Loucy (cell line): ENCODE data around the gene BTBD7.
"Not testable (repeated sequence)": the region's sequence is repeated elsewhere in the genome, so short reads cannot be mapped to it uniquely, and the experiment has no call there.

Source experiments
- CTCF ChIP-seq: fragments of 200-600 bp; sonication (generic); conservative IDR thresholded peaks from 2 replicates; pipeline ENCODE4 v1.5.1; 2014; ENCODE audit warnings: mild to moderate bottlenecking, antibody characterized with exemption, low read length
- EZH2phosphoT487 ChIP-seq: fragments of 200-600 bp; IDR thresholded peaks from 2 replicates; pipeline ENCODE4 v1.6.1; 2018; ENCODE audit warnings: antibody characterized with exemption, mild to moderate bottlenecking, moderate library complexity, borderline replicate concordance

- not testable (repeated sequence) for TF ChIP-seq CTCF, EZH2phosphoT487
Observed at GRCh38 chr14:93233078-93233477, 99.8 kb downstream of the BTBD7 start.
